Astrocyte (in vitro differentiated cells and primary cell): ENCODE data around the gene UST. TPM values are rescaled to one million over a fixed set of nuclear protein-coding genes. Genes with fewer than 3 reads are reported as not detected.

Experiments used
- DNase-seq: peaks from one replicate; pipeline ENCODE4 v3.0.0-alpha.2; 2010; ENCODE audit warnings: low read depth
- FAIRE-seq: peaks from 2 replicates; lab custom pipeline; 2011; peaks lifted over from hg19 to GRCh38; lab: Jason Lieb, UNC
- H2AFZ ChIP-seq: 2 replicates; pipeline ENCODE4 v1.6.0; 2012; ENCODE audit warnings: low read depth, low read length, inconsistent platforms
- H3K27ac ChIP-seq: 2 replicates; pipeline ENCODE4 v1.5.1; 2011; ENCODE audit warnings: low read depth, low read length, inconsistent platforms
- H3K27me3 ChIP-seq: 2 replicates; pipeline ENCODE4 v1.6.0; 2011; ENCODE audit warnings: low read length, inconsistent platforms; ENCODE audit not compliant: insufficient read depth
- H3K36me3 ChIP-seq: 2 replicates; pipeline ENCODE4 v1.5.1; 2011; ENCODE audit warnings: low read length, inconsistent platforms; ENCODE audit not compliant: insufficient read depth
- H3K4me1 ChIP-seq: 2 replicates; pipeline ENCODE4 v1.5.1; 2011; ENCODE audit warnings: low read length, inconsistent platforms; ENCODE audit not compliant: insufficient read depth
- H3K4me2 ChIP-seq: 2 replicates; pipeline ENCODE4 v1.6.0; 2012; ENCODE audit warnings: low read length, inconsistent platforms
- H3K4me3 ChIP-seq: 2 replicates; pipeline ENCODE4 v1.5.1; 2011; ENCODE audit warnings: low read depth, mild to moderate bottlenecking, low read length, inconsistent platforms; ENCODE audit not compliant: insufficient read depth
- H3K79me2 ChIP-seq: 2 replicates; pipeline ENCODE4 v1.6.0; 2012; ENCODE audit warnings: mild to moderate bottlenecking, low read length, inconsistent platforms; ENCODE audit not compliant: insufficient read depth
- H3K9ac ChIP-seq: 2 replicates; pipeline ENCODE4 v1.6.0; 2012; ENCODE audit warnings: mild to moderate bottlenecking, low read length, inconsistent platforms
- H3K9me3 ChIP-seq: 2 replicates; pipeline ENCODE4 v1.5.1; 2012; ENCODE audit warnings: low read depth, mild to moderate bottlenecking, low read length, inconsistent platforms; ENCODE audit not compliant: insufficient read depth
- H4K20me1 ChIP-seq: 2 replicates; pipeline ENCODE4 v1.6.0; 2012; ENCODE audit warnings: low read length, inconsistent platforms; ENCODE audit not compliant: insufficient read depth
- H3K27ac Mint-ChIP-seq: one replicate; pipeline ENCODE4 v1.8.0; 2021; ENCODE audit warnings: mild to moderate bottlenecking, mixed read lengths; ENCODE audit not compliant: unreplicated experiment
- H3K27me3 Mint-ChIP-seq: one replicate; pipeline ENCODE4 v1.8.0; 2021; ENCODE audit warnings: low read depth, mixed read lengths; ENCODE audit not compliant: unreplicated experiment
- H3K36me3 Mint-ChIP-seq: one replicate; pipeline ENCODE4 v1.8.0; 2021; ENCODE audit warnings: low read depth, mixed read lengths; ENCODE audit not compliant: unreplicated experiment
- H3K4me1 Mint-ChIP-seq: one replicate; pipeline ENCODE4 v1.8.0; 2021; ENCODE audit warnings: low read depth, mixed read lengths; ENCODE audit not compliant: unreplicated experiment
- H3K4me3 Mint-ChIP-seq: one replicate; pipeline ENCODE4 v1.8.0; 2021; ENCODE audit warnings: mild to moderate bottlenecking, moderate library complexity, mixed read lengths; ENCODE audit not compliant: unreplicated experiment
- H3K9me3 Mint-ChIP-seq: one replicate; pipeline ENCODE4 v1.8.0; 2021; ENCODE audit warnings: mild to moderate bottlenecking, mixed read lengths; ENCODE audit not compliant: unreplicated experiment
- EZH2 ChIP-seq: IDR thresholded peaks from 2 replicates; pipeline ENCODE4 v1.6.1; 2012; ENCODE audit warnings: mild to moderate bottlenecking, low read length, inconsistent platforms; ENCODE audit not compliant: insufficient read depth
- total RNA-seq: library from RNA; stranded (reverse); gene quantifications from 2 replicates; pipeline ENCODE4 v1.2.1, GENCODE V29; 2021
- TF ChIP-seq, protein P1 (sequence below): IDR thresholded peaks from 2 replicates; pipeline ENCODE4 v1.5.1; 2011; ENCODE audit warnings: low read depth, mild to moderate bottlenecking, inconsistent platforms, low read length, moderate library complexity; ENCODE audit not compliant: insufficient read depth

UST gene
- total RNA-seq, 1 donor from 2014 or later, result 15.3 TPM

DNA sequence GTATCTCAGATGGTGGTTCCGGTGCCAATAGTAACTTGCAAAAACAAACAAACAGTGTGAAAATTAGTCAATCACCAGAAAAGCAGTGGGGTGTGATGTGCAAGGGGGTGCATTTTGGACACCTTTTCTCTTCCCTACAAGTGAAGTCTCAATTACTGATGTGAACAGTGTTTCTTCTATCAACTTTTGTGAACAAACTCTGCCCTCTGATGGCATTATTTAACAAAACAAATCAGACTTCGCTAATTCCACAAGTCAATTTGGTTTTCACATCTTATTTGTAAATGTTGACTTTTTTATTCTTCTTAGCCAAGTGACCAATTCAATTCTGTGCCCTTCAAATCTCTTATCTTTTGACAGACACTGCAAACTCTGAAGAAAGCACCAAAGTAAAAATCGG lies 212.2 kb downstream of the UST start:
- Histone ChIP-seq H3K9me3 (no peaks in the 10 kb centered on the region), H3K4me3 (no peak overlapping the region), H3K27ac (no peak overlapping the region), H3K27me3 (no peaks in the 10 kb centered on the region), H3K4me2 (no peak overlapping the region), H2AFZ (no peak overlapping the region), H3K79me2 (no peaks in the 10 kb centered on the region), H3K4me1 (no peaks in the 10 kb centered on the region), H4K20me1 (no peaks in the 10 kb centered on the region), H3K36me3 (no peaks in the 10 kb centered on the region), H3K9ac (no peak overlapping the region)
- Mint-ChIP-seq H3K4me3 (no peak overlapping the region), H3K4me1 (no peaks in the 10 kb centered on the region), H3K36me3 (peaks cover 20% of the 10 kb centered on the region), H3K27me3 (no peaks in the 10 kb centered on the region), H3K9me3 (no peaks in the 10 kb centered on the region), H3K27ac (no peak overlapping the region)
- no peak for TF ChIP-seq EZH2
- TF ChIP-seq, protein P1, sequence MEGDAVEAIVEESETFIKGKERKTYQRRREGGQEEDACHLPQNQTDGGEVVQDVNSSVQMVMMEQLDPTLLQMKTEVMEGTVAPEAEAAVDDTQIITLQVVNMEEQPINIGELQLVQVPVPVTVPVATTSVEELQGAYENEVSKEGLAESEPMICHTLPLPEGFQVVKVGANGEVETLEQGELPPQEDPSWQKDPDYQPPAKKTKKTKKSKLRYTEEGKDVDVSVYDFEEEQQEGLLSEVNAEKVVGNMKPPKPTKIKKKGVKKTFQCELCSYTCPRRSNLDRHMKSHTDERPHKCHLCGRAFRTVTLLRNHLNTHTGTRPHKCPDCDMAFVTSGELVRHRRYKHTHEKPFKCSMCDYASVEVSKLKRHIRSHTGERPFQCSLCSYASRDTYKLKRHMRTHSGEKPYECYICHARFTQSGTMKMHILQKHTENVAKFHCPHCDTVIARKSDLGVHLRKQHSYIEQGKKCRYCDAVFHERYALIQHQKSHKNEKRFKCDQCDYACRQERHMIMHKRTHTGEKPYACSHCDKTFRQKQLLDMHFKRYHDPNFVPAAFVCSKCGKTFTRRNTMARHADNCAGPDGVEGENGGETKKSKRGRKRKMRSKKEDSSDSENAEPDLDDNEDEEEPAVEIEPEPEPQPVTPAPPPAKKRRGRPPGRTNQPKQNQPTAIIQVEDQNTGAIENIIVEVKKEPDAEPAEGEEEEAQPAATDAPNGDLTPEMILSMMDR, result no peak
- DNase-seq (no peak), FAIRE-seq (no peak)

DNA sequence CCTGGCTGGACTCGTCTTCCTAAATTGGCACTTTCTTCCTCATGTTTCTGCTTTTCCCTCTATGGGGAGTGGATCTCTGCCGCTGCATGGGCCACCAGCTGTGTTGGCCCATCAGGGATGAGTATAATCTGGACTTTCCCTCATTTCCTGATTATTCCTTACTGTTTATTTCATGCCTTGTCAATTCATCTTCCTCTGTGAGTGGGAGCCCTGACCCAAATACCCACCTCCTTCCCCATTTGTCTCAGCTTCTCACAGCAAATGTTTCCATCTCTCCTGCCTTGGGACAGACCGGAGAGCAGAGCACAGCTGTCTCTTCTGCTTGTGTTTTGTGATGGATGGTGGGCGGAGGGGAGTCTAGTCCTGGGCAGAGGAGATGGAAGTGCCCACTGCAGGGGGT lies 212.7 kb downstream of the UST start:
- no peaks in the 10 kb centered on the region for H3K9me3 ChIP-seq
- H3K4me3 Mint-ChIP-seq, result no peak overlapping the region
- H3K4me3 ChIP-seq, result no peak overlapping the region
- H3K27ac ChIP-seq, result no peak overlapping the region
- TF ChIP-seq EZH2, result no peak
- TF ChIP-seq, protein P1, result no peak
- no peak overlapping the region for H3K4me2 ChIP-seq
- H3K79me2 ChIP-seq, result no peaks in the 10 kb centered on the region
- H3K36me3 ChIP-seq, result no peaks in the 10 kb centered on the region
- H3K27me3 ChIP-seq, result no peaks in the 10 kb centered on the region
- H3K27ac Mint-ChIP-seq, result no peak overlapping the region
- H4K20me1 ChIP-seq, result no peaks in the 10 kb centered on the region
- H3K27me3 Mint-ChIP-seq, result no peaks in the 10 kb centered on the region
- no peak for FAIRE-seq
- DNase-seq, result no peak
- no peak overlapping the region for H2AFZ ChIP-seq
- H3K9ac ChIP-seq, result no peak overlapping the region
- no peaks in the 10 kb centered on the region for H3K4me1 Mint-ChIP-seq
- peaks cover 20% of the 10 kb centered on the region for H3K36me3 Mint-ChIP-seq
- H3K9me3 Mint-ChIP-seq, result no peaks in the 10 kb centered on the region
- no peaks in the 10 kb centered on the region for H3K4me1 ChIP-seq

DNA sequence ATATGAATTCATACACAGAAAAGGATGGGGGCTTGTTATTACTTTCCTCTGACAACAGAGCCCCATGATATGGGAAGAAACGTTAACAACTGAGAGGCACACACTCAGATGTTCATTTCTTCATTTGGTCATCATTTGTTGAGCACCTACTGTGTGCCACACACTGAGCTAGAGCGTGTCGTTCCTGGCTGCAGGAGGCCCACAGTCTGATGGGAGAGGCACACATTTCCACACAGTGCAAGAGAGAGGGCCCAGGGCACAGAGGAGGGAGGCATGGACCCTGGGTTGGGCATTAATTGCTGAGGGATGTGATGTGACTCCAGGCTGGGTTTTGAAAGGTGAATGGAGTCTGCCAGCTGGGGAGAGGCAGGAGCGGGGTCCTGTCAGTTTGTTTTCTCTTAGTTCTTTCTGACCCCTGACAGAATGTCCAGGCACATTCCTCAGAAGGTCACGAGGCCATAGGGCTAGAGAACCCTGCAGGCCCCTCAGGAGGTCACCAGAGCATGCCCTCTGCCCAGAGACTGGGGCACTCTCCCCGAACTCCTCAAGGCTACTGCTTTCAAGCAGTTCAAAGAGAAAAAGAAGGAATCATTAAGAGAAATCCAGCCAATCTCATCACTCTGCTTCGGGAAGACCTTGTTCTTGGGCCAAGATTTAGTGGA lies 216.2 kb downstream of the UST start:
- Mint-ChIP-seq H3K36me3 (peaks cover 8% of the 10 kb centered on the region), H3K4me3 (no peak overlapping the region), H3K27ac (no peak overlapping the region), H3K9me3 (no peaks in the 10 kb centered on the region), H3K4me1 (no peaks in the 10 kb centered on the region), H3K27me3 (no peaks in the 10 kb centered on the region)
- Histone ChIP-seq H3K9me3 (no peaks in the 10 kb centered on the region), H3K4me3 (no peak overlapping the region), H2AFZ (no peak overlapping the region), H3K27ac (no peak overlapping the region), H3K79me2 (no peaks in the 10 kb centered on the region), H4K20me1 (no peaks in the 10 kb centered on the region), H3K4me1 (no peaks in the 10 kb centered on the region), H3K4me2 (no peak overlapping the region), H3K36me3 (no peaks in the 10 kb centered on the region), H3K9ac (no peak overlapping the region), H3K27me3 (no peaks in the 10 kb centered on the region)
- no peak for TF ChIP-seq EZH2
- TF ChIP-seq, protein P1, result no peak
- DNase-seq (no peak), FAIRE-seq (no peak)
